Activated CD4-positive, alpha-beta T cell treated with anti-CD3 and anti-CD28 coated beads, Interleukin-2, amount 10 ng/mL, durations not matched to agents 24 days and 14 days (primary cell): ENCODE data around the gene EIPR1. TPM values are rescaled to one million over a fixed set of nuclear protein-coding genes. Genes with fewer than 3 reads are reported as not detected.
A peak's percentile ranks its signal among the peaks of the same experiment; 100 is the strongest.

ENCODE experiments used
- DNase-seq: peaks from one replicate; pipeline ENCODE4 v3.0.0; 2022
- H3K27ac Mint-ChIP-seq: one replicate; pipeline ENCODE4 v1.8.0; 2022; ENCODE audit warnings: mild to moderate bottlenecking, mixed read lengths
- H3K27me3 Mint-ChIP-seq: one replicate; pipeline ENCODE4 v1.8.0; 2022; ENCODE audit warnings: mixed read lengths
- H3K36me3 Mint-ChIP-seq: one replicate; pipeline ENCODE4 v1.8.0; 2022; ENCODE audit warnings: low read depth, mild to moderate bottlenecking, mixed read lengths
- H3K4me1 Mint-ChIP-seq: one replicate; pipeline ENCODE4 v1.8.0; 2021; ENCODE audit warnings: mixed read lengths
- H3K4me3 Mint-ChIP-seq: one replicate; pipeline ENCODE4 v1.8.0; 2022; ENCODE audit warnings: mild to moderate bottlenecking, moderate library complexity, mixed read lengths
- H3K9me3 Mint-ChIP-seq: one replicate; pipeline ENCODE4 v1.8.0; 2021; ENCODE audit warnings: mixed read lengths
- intact Hi-C: fragments of 100-400 bp; cut with micrococcal nuclease; formaldehyde crosslinking; loops from one replicate; pipeline ENCODE4 v1.15.1; 2023
- total RNA-seq: library from RNA; stranded (reverse); gene quantifications from 2 replicates; pipeline ENCODE4 v1.2.3, GENCODE V29; 2022

Gene EIPR1
- total RNA-seq, 1 donor from 2014 or later, result 52.1 TPM

DNA sequence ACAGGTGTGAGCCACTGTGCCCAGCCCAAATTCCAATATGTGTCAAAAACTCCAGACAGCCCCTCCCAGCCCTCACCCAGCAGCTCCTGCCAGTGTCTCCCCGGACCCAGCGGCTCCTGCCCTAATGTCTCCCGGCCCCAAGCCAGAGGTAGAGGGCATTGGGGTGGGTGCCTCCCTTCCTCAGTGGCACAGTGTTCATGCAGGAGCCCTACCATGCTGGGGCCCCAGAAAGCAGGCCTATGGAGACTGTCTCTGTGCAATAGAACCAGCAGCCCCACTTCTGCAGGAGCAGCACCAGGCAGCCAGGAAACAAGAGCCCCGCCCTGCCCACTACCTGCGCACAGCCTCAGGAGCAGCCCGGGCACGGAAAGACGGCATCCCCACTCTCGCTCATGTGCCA lies 70.4 kb downstream of the EIPR1 start:
- H3K27me3 Mint-ChIP-seq, result no peaks in the 10 kb centered on the region
- no peak overlapping the region for H3K27ac Mint-ChIP-seq
- no peak overlapping the region for H3K4me3 Mint-ChIP-seq
- peaks cover 3% of the 10 kb centered on the region for H3K36me3 Mint-ChIP-seq
- intact Hi-C loops, result loop anchor here (10.0 kb wide), 1 partner anchor 462 kb away; no protein-coding TSS in a partner anchor
- no peak for DNase-seq
- peaks cover 10% of the 10 kb centered on the region for H3K4me1 Mint-ChIP-seq
- no peaks in the 10 kb centered on the region for H3K9me3 Mint-ChIP-seq

DNA sequence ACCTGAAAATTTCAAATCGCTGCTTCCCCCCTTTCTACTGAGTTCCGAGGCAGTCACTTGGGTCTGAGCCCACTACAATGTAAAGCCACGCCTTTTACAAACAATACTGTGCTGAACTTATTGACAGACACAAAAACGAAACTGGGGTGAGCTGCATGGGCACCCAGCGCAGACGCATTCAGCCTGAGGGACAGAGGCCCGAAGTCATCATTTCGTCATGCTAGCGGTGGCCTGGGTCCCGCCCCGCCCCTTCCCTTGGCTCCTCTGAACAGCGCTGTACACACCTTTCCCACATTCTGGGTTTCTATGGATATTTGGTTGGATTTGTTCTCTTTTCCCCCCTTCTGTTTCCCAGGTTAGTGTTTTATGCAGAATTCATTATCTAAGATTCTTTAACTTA lies 71.7 kb downstream of the EIPR1 start:
- Mint-ChIP-seq H3K36me3 (peaks cover 3% of the 10 kb centered on the region), H3K4me3 (no peak overlapping the region), H3K9me3 (no peaks in the 10 kb centered on the region), H3K27ac (no peak overlapping the region), H3K4me1 (peaks cover 10% of the 10 kb centered on the region), H3K27me3 (no peaks in the 10 kb centered on the region)
- intact Hi-C loops, result loop anchor here (10.0 kb wide), 1 partner anchor 461 kb away; no protein-coding TSS in a partner anchor
- DNase-seq, result no peak

- peaks cover 3% of the 10 kb centered on the region for H3K36me3 Mint-ChIP-seq
- intact Hi-C loops, result loop anchor here (10.0 kb wide), 1 partner anchor 461 kb away; no protein-coding TSS in a partner anchor
- no peak overlapping the region for H3K4me3 Mint-ChIP-seq
- H3K4me1 Mint-ChIP-seq, result peaks cover 10% of the 10 kb centered on the region
- no peak overlapping the region for H3K27ac Mint-ChIP-seq
- DNase-seq, result no peak
- H3K27me3 Mint-ChIP-seq, result no peaks in the 10 kb centered on the region
- no peaks in the 10 kb centered on the region for H3K9me3 Mint-ChIP-seq
Observed at GRCh38 chr2:3305431-3305830, 72.2 kb downstream of the EIPR1 start.

DNA sequence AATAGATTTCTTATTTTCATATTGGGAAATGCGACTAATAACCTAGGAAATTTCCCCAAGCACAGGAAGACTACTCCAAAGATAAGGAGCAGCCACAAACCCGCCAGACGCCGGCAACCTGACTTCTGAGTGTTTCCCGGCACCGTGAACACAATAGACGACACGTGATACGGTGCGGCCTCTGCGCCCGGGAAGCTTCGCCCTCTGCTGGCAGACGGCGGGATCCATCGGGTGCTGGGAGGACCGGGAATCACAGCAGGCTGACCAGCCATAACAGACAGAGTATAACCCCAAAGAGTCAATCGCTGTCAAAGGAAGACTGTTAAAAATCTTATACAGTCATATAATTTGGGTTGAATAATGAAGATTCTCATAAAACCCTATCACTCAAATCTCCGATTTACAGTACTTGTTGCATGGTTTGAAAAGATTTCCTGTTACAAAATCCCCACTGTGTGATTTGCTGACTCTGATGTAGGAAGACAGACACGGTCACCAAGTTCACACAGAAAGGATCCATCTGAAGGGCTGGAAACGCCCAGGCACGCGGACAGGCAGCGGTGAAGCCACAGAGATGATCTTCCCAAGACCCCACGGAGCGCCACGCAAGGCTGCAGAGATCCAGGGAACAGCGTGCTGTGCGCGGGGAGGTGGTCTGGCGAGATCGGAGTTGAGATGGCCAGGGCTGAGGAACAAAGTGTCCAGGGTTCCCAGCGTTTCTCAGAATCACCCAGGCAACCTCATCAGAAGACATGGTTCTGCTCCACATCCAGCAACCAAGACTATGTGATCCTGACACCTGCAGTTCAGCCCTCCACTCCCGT lies 73.8 kb downstream of the EIPR1 start:
- DNase-seq, result peak; percentile 93
- Mint-ChIP-seq H3K27me3 (no peaks in the 10 kb centered on the region), H3K4me1 (peaks cover 7% of the 10 kb centered on the region), H3K36me3 (peaks cover 3% of the 10 kb centered on the region), H3K27ac (peak overlapping the region; percentile 49), H3K9me3 (no peaks in the 10 kb centered on the region), H3K4me3 (peak overlapping the region; percentile 34)
- intact Hi-C loops, result loop anchor here (1.0 to 10.0 kb wide), 5 partner anchors 80 to 459 kb away; no protein-coding TSS in a partner anchor

GRCh38 chr2:3302751-3303582 lies 74.7 kb downstream of the EIPR1 start:
- Mint-ChIP-seq H3K4me3 (peak overlapping the region; percentile 34), H3K27ac (peak overlapping the region; percentile 77), H3K4me1 (peaks cover 7% of the 10 kb centered on the region), H3K9me3 (no peaks in the 10 kb centered on the region), H3K36me3 (peaks cover 3% of the 10 kb centered on the region), H3K27me3 (no peaks in the 10 kb centered on the region)
- intact Hi-C loops, result loop anchor here (1.0 to 10.0 kb wide), 5 partner anchors 80 to 458 kb away; no protein-coding TSS in a partner anchor
- DNase-seq, result no peak

- intact Hi-C loops, result loop anchor here (5.0 to 10.0 kb wide), 3 partner anchors 105 to 458 kb away; no protein-coding TSS in a partner anchor
- DNase-seq, result no peak
- Mint-ChIP-seq H3K27ac (peak overlapping the region; percentile 77), H3K9me3 (no peaks in the 10 kb centered on the region), H3K4me1 (peaks cover 7% of the 10 kb centered on the region), H3K27me3 (no peaks in the 10 kb centered on the region), H3K4me3 (no peak overlapping the region), H3K36me3 (peaks cover 3% of the 10 kb centered on the region)
Observed at GRCh38 chr2:3302421-3302750, 75.2 kb downstream of the EIPR1 start.

- Mint-ChIP-seq H3K9me3 (no peaks in the 10 kb centered on the region), H3K36me3 (peaks cover 3% of the 10 kb centered on the region), H3K4me1 (peaks cover 7% of the 10 kb centered on the region), H3K27ac (no peak overlapping the region), H3K27me3 (no peaks in the 10 kb centered on the region), H3K4me3 (no peak overlapping the region)
- intact Hi-C loops, result loop anchor here (5.0 to 10.0 kb wide), 3 partner anchors 104 to 456 kb away; no protein-coding TSS in a partner anchor
- DNase-seq, result no peak
Observed at GRCh38 chr2:3301001-3301400, 76.6 kb downstream of the EIPR1 start.

GRCh38 chr2:3300224-3300995 lies 77.2 kb downstream of the EIPR1 start:
- Mint-ChIP-seq H3K4me3 (no peak overlapping the region), H3K36me3 (peaks cover 3% of the 10 kb centered on the region), H3K4me1 (peaks cover 7% of the 10 kb centered on the region), H3K9me3 (no peaks in the 10 kb centered on the region), H3K27me3 (no peaks in the 10 kb centered on the region), H3K27ac (no peak overlapping the region)
- intact Hi-C loops, result loop anchor here (5.0 to 10.0 kb wide), 3 partner anchors 103 to 456 kb away; no protein-coding TSS in a partner anchor
- no peak for DNase-seq

GRCh38 chr2:3299703-3300102 lies 77.9 kb downstream of the EIPR1 start:
- Mint-ChIP-seq H3K36me3 (peaks cover 3% of the 10 kb centered on the region), H3K27ac (no peak overlapping the region), H3K27me3 (no peaks in the 10 kb centered on the region), H3K9me3 (no peaks in the 10 kb centered on the region), H3K4me1 (peaks cover 7% of the 10 kb centered on the region), H3K4me3 (no peak overlapping the region)
- intact Hi-C loops, result loop anchor here (5.0 to 10.0 kb wide), 3 partner anchors 102 to 455 kb away; no protein-coding TSS in a partner anchor
- no peak for DNase-seq

- H3K27me3 Mint-ChIP-seq, result no peaks in the 10 kb centered on the region
- peaks cover 7% of the 10 kb centered on the region for H3K4me1 Mint-ChIP-seq
- peaks cover 3% of the 10 kb centered on the region for H3K36me3 Mint-ChIP-seq
- no peak overlapping the region for H3K4me3 Mint-ChIP-seq
- intact Hi-C loops, result no loop called here
- H3K9me3 Mint-ChIP-seq, result no peaks in the 10 kb centered on the region
- DNase-seq, result no peak
- no peak overlapping the region for H3K27ac Mint-ChIP-seq
Observed at GRCh38 chr2:3299130-3299529, 78.5 kb downstream of the EIPR1 start.

DNA sequence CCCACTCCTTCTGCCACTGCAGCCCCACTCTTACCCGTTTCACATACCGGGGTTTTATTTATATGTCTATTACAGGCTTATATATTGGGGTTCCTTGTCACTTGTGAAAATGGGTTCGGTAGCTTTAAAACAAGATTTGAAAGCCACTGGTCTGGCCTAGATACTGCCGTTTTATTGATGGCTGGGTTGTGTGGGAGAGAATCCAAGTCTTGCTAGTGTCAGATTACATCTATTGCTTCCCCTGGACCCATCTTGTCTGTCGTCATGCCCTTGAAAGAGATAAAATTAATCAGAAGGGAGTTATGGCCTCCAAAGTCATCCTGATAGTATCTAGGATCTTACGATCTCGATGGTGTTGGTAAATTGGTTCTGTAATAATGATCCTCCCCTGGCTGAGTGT lies 79.4 kb downstream of the EIPR1 start:
- H3K27me3 Mint-ChIP-seq, result no peaks in the 10 kb centered on the region
- no peaks in the 10 kb centered on the region for H3K4me1 Mint-ChIP-seq
- H3K4me3 Mint-ChIP-seq, result no peak overlapping the region
- H3K9me3 Mint-ChIP-seq, result no peaks in the 10 kb centered on the region
- no peak overlapping the region for H3K27ac Mint-ChIP-seq
- intact Hi-C loops, result no loop called here
- peaks cover 3% of the 10 kb centered on the region for H3K36me3 Mint-ChIP-seq
- no peak for DNase-seq

DNA sequence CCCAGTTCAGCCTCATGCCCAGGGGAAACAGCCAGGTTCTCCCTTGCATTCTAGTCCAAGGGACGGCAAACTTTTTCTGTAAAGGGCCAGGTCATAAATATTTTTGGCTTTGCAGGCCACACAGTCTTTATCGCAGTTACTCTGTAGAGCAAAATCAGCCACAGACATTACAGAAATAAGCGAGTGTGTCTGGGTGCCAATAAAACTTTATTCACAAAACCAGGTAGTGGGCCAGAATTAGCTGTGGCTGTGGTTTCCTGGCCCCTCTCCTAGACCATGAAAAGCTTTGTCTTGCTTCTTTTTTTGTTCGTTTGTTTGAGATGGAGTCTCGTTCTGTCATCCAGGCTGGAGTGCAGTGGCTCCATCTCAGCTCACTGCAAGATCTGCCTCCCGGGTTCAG lies 80.1 kb downstream of the EIPR1 start:
- H3K9me3 Mint-ChIP-seq, result no peaks in the 10 kb centered on the region
- no peaks in the 10 kb centered on the region for H3K4me1 Mint-ChIP-seq
- H3K4me3 Mint-ChIP-seq, result no peak overlapping the region
- no peaks in the 10 kb centered on the region for H3K27me3 Mint-ChIP-seq
- intact Hi-C loops, result no loop called here
- peaks cover 2% of the 10 kb centered on the region for H3K36me3 Mint-ChIP-seq
- DNase-seq, result no peak
- H3K27ac Mint-ChIP-seq, result no peak overlapping the region

DNA sequence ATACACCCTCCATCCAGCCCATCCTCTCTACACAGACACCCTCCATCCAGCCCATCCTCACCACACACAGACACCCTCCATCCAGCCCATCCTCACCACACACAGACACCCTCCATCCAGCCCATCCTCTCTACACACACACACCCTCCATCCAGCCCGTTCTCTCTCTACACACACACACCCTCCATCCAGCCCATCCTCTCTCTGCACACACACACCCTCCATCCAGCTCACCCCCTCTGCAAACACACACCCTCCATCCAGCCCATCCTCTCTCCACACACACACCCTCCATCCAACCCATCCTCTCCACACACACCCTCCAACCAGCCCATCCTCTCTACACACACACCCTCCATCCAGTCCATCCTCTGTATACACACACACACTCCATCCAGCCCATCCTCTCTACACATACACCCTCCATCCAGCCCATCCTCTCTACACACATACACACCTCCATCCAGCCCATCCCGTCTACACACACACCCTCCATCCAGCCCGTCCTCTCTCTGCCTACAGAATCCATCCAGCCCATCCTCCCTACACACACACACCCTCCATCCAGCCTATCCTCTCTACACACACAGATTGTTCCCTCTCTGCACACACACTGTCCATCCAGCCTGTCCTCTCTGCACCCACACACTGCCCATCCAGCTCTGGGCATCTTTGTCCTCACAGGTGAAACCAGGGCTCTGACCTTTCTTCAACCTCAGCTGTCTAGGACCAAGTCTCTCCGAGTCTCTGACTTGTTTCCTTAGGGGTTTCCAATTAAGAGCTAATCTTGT lies 81.2 kb downstream of the EIPR1 start:
- Mint-ChIP-seq H3K9me3 (no peaks in the 10 kb centered on the region), H3K4me3 (no peak overlapping the region), H3K4me1 (no peaks in the 10 kb centered on the region), H3K27me3 (no peaks in the 10 kb centered on the region), H3K36me3 (no peaks in the 10 kb centered on the region), H3K27ac (no peak overlapping the region)
- DNase-seq, result no peak
- intact Hi-C loops, result no loop called here
